ENCODE results near the gene CYB5D1.

GRCh38 chr17:7910711-7911110 lies 52.9 kb downstream of the CYB5D1 start:
- TF ChIP-seq CTCF (conservative IDR thresholded peaks at IDR 0.05 in 1 of 2, IDR thresholded peaks at IDR 0.05 in 1 of 2; ENCODE audit: extremely low read depth in 1 of 2, insufficient read depth in 1 of 2, low read depth in 1 of 2, low read length in 2 of 2) = no peak
- no peak for TF ChIP-seq EZH2 (IDR thresholded peaks at IDR 0.05; ENCODE audit: borderline replicate concordance, low read length)

All from mammary epithelial cell (primary cell).